ENCODE data around the gene PMPCB.
A peak's percentile ranks its signal among the peaks of the same experiment; 100 is the strongest.
"Not testable (repeated sequence)": the region's sequence is repeated elsewhere in the genome, so short reads cannot be mapped to it uniquely, and the experiment has no call there.

Gene PMPCB, protein sequence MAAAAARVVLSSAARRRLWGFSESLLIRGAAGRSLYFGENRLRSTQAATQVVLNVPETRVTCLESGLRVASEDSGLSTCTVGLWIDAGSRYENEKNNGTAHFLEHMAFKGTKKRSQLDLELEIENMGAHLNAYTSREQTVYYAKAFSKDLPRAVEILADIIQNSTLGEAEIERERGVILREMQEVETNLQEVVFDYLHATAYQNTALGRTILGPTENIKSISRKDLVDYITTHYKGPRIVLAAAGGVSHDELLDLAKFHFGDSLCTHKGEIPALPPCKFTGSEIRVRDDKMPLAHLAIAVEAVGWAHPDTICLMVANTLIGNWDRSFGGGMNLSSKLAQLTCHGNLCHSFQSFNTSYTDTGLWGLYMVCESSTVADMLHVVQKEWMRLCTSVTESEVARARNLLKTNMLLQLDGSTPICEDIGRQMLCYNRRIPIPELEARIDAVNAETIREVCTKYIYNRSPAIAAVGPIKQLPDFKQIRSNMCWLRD

DNA sequence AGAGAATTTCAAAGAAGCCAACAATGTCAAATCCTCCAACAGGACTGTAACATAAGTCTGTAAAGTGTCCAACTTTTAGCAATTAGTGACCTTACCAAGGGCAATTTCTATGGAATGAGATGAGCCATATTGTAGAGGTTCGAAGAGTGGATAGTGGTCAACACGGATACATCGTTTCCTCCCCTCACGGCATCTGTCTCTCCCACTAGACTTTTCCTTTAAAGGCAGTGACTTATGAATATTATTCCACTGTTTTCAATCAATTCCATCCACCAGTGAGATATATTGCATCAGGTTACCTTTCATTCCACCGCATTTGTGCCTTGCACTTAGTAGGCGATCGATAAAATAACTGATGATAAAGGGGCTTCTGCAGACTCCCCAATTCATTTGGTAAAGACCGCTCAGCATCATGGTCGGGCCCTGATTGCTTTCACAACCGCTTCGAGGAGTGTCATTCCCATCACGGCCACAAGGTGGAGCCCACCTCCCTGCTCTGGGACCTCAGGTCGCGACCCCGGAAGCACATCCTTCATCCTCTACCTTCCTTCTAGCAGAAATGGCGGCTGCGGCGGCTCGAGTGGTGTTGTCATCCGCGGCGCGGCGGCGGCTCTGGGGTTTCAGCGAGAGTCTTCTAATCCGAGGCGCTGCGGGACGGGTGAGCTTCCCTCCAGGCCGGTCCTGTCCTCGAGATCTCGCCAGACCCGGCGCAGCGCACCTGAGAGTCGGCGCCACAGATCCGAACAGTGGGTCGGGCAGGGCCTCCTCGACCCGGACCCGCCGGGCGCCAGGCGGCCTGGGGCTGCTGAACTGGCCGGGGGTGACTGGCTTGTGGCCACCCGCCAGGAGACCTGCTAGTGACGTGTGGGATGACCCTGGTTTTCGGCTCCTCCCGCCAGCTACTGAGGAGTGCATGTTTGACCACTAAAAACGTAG lies at the start of gene PMPCB:
Gene PMPCB (plus strand): TSS at position 535 of the 936 bp plus-strand sequence. CDS start 25 bp downstream, at position 560.
- peak; percentile 93 for DNase-seq (ENCODE audit: low spot score)

DNA sequence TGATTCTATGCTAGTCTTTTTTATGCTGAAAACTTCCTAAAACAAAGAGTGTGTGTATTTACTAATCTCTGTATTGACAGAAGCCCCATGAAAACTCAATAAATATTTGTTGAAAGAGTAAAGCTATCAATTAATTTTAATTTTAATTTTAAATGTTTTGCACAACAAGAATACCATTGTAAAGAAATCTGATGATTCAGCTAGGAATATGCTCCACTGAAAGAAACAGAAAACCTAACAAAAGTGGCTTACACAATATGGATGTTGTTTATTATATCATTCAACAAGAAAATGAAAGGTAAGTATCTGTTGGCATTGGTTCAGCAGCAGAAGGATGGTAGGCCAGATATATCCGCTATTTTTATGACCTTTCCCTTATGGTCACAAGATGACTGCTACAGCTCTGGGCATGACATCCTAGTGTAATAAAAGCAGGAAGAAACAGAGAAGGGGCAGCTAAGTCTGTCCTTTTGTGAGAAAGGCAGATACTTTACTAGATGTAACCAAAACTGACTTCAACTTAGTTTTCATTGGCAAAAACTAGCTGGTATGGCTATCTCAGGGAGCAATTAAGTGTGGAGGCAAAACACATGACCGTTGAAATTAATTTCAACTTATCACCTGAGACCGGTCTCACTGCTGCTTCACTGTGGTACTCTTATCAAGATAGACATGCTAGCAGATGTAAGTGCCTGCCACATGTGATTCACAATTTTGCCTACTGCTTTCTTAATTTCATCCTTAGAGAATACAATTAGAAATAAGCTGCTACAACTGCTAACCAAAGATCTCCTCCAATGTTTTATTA lies 43.3 kb upstream of the PMPCB start:
- DNase-seq (ENCODE audit: low spot score), result not testable (repeated sequence)

- not testable (repeated sequence) for DNase-seq (ENCODE audit: low spot score)
These were observed 33.2 kb upstream of the PMPCB start for GRCh38 chr7:103264054-103264453.

GRCh38 chr7:103266229-103266628 lies 31.0 kb upstream of the PMPCB start:
- not testable (repeated sequence) for DNase-seq (ENCODE audit: low spot score)

DNA sequence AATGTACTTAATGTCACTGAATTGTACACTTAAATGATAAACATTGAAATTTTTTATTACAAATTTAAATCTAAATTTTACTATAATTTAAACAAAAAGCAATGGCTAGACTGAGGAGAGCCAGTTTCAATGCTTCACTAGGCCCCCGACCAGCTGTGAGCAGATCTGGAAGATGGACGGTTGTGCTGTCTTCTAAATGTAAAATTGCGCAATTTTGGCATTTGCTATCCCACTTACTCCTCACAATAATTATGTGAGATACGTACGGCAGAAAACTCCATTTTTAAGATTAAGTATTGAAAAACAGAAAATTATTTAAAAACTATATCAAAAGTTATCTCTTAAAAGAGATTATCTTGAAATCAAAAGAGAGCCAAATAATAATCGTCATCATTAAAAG lies 23.9 kb upstream of the PMPCB start:
- not testable (repeated sequence) for DNase-seq (ENCODE audit: low spot score)

- not testable (repeated sequence) for DNase-seq (ENCODE audit: low spot score)
These were observed 22.4 kb upstream of the PMPCB start for GRCh38 chr7:103274867-103275266.

GRCh38 chr7:103278195-103278594 lies 19.0 kb upstream of the PMPCB start:
- DNase-seq (ENCODE audit: low spot score), result not testable (repeated sequence)

DNA sequence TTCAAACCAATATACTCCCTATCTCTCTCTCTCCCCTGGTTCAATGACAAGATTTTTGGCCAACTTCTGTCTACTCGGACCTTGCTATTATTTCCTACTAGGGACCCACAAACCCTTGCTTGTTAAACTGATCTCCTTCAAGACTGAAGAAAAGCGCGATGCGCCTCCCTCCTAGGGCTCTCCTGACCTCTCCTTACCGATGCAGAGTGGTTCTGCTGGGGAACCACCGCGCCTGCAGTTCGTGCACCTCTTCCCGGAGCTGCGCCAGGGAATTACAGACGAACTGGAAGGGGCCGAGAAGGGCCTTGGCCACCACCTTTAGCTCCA lies 17.6 kb upstream of the PMPCB start:
- DNase-seq (ENCODE audit: low spot score), result not testable (repeated sequence)

DNA sequence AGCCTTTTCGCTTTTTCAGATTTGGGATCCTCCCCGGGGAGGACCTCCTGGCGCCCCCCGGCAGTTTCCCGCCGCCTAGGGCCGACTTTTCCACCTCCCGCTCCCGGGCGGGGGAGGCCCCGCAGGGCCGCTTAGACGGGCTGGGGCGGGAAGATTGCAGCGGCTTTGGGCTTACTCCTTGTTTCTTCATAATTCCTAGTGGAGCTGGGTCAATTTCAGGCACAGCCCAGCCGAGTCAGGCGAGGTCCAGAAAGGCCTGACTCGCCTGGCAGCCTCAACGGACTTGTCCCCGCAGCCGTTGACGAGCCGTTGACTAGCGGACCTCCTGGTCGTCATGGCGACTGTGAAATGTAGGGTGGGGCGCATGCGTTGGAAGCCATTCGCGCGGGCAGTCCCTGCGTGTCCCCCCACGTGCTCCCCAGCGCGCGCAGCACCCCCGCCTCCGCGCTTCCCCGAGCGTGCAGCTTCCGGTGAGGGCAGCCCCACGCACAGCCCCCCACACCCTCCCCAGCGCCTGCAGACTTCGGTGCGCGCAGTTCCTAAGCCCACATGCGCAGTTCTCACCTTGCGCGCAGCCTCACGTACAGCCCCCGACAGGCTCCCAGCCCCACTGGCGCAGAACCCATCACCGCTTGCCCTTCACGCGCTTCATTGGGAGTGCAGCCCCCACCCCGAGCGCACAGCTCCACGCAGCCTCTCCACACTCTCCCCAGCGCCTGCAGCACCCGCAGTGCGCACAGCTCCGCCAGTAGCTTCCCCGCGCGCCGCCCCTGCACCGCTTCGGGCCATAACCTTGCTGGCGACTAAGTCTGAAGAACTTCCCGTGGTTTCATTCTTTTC lies 17.1 kb upstream of the PMPCB start:
- peak; percentile 22 for DNase-seq (ENCODE audit: low spot score)

- not testable (repeated sequence) for DNase-seq (ENCODE audit: low spot score)
These were observed 16.5 kb upstream of the PMPCB start for GRCh38 chr7:103280803-103281155.

DNA sequence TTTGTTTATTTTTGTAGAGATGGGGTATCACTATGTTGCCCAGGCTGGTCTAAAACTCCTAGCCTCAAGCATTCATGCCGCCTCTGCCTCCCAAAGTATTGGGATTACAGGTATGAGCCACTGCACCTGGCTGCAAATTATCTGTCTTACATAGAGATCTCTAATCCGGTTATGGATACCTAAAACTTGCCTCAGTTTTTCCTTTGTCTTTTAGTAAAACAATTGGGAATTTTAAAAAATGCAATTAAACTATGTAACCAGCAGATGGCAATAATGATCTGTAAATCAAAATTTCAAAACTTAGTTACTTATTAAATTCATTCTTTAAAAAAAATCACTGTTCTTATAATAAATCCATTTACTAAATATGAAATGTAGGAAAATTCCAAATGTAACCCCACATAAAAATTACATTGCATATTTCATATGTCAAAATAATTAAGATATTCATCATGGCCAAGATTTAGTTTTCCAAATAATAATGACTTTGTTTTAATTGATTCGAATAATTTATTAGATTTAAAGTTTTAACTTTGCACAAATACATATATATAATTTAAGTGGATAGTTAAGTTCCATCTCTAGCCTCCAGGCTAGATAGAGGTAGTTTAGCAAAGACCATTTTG lies 14.3 kb upstream of the PMPCB start:
- not testable (repeated sequence) for DNase-seq (ENCODE audit: low spot score)

- DNase-seq (ENCODE audit: low spot score), result no peak
These were observed 5.1 kb upstream of the PMPCB start for GRCh38 chr7:103292122-103292521.

- DNase-seq (ENCODE audit: low spot score), result no peak
These were observed 3.7 kb upstream of the PMPCB start for GRCh38 chr7:103293526-103293925.

DNA sequence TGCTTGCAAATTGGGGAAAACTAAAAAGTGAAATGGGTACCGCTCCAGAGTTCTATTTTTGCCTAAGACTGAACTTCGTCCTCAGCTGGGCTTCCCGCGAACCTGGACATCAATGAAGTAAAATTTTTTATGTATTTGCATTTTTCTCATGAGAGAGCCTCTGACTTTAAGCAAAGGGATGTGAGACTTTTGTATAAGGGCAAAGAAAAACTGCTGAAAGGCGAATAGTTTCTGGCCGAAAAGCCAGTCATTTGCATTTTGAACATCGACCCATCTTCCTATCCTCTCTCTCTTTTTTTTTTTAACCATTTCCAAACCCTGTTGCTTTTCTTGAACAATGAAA lies 573 bp downstream of the PMPCB start:
- no peak for DNase-seq (ENCODE audit: low spot score)

GRCh38 chr7:103299660-103300059 lies 2.4 kb downstream of the PMPCB start:
- no peak for DNase-seq (ENCODE audit: low spot score)

DNA sequence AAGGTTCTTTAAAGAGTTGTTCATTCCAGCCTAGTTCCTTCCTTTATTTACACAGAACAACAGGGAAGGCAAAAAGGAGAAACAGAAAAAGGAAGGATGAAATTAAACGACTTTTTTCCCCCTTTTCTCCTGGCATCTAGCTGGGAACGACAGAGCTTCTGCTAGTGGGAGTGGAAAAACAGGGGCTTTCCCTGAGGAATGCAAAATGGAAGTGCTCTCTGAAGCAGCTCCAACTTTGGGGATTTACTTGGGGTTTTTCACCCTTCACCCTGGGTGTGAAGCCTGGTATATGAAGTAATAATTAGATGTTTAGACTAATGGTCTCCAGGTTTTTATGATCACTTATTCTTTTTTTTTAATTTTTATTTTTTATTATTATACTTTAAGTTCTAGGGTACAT lies 4.2 kb downstream of the PMPCB start:
- no peak for DNase-seq (ENCODE audit: low spot score)

- DNase-seq (ENCODE audit: low spot score), result no peak
These were observed 10.4 kb downstream of the PMPCB start for GRCh38 chr7:103307503-103308231.

- DNase-seq (ENCODE audit: low spot score), result no peak
These were observed 17.6 kb downstream of the PMPCB start for GRCh38 chr7:103314852-103315251.

DNA sequence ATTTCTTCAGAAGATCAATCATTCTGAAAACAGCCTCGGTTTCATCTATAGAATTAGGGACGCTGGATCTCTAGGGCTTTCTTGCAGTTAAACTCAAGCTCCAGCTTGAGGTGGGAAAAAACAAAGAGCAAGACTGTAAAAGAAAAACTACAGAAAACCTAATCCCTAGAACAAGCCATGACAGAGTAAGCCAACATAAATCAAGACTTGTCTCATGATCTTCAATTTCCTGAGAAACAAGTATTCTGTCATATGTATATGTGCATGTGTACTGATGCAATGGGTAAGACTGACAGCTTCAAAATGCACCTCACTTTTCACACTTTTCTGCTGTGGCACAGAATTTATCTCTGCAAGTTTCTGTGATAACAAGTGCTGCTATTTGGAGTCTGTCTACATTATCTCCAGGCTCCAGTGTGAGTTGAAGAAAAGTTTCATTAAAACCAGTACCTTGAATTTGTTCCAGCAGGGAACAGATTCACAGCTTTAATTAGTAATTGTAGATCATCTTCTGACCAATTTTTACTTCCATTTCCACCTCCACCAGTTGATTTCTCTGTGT lies 19.2 kb downstream of the PMPCB start:
- no peak for DNase-seq (ENCODE audit: low spot score)

DNA sequence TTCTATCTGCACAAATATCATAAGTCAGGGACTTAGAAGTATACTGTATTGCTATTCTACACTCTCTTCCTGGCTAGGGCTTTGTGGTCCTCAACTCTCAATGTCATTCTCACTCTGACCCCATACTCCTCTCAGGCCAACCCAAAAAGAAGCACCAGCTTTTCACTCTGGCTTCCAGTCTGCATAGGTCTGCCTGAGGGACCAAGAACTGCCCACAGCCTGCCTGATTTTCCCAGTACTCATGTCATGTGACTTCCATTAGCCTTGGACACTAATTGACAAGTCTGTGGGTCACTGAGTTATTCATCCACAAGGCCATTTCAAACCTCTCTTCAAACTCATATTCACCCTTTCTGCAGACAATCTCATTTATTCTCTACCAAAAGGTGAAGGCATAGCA lies 19.8 kb downstream of the PMPCB start:
- DNase-seq (ENCODE audit: low spot score), result no peak

All from AG08396 (cell line).